ENCODE measurements around the gene OR2M5.

Gene OR2M5, protein sequence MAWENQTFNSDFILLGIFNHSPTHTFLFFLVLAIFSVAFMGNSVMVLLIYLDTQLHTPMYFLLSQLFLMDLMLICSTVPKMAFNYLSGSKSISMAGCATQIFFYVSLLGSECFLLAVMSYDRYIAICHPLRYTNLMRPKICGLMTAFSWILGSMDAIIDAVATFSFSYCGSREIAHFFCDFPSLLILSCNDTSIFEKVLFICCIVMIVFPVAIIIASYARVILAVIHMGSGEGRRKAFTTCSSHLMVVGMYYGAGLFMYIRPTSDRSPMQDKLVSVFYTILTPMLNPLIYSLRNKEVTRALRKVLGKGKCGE

DNA sequence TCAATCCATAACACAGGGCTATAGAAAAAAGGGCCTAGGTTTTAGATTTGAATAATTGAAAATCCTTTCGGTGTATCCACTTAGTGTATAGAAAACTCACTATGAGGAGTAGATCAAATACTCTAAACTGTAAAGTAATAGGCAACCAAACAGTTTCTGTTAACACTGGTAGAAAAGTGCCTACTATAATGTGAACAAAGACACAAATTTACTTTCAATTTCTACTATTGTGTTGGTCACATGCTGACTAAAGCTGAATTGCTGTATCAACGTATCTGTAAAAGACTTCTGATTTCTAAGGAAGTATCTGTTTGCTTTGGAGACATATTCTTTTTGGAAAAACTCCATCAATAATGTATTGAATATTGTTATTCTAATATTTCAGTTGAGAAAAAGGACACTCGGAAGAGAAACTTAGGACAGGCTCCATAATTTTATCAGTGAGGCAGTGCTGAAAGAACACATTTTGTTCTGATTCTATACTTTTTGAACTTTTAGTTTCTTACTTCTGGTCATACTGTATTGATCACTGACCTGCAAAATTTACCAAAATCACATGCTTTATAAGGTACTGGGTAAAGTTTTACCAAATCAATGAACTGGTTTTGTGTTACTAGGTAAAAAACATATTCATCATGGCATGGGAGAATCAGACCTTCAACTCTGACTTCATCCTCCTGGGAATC lies at the start of gene OR2M5:
TSS of gene OR2M5 (plus strand) at position 636 of the 686 bp plus-strand sequence. CDS start at position 636, 0 bp downstream.
- DNase-seq (ENCODE audit: low read depth in 2 of 2), result no peak

DNA sequence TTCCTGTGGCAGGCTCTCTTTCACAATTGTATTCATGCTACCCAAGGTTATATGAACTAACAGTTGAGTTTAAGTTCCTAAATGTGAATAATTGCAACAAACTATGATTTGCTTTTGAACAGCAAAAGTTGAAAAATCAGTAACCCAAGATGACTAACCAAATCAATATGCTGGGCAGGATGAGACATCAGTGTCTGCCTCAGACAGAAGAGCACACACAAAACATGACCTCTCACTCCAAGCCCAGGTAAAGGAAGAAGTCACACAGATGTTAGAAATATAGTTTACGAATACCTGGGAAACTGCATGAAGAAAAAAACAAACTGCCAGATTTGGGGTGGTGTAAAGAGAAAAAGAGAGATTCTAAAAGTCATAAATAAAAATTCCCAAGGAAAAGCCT lies 46.4 kb upstream of the OR2M5 start:
- DNase-seq (ENCODE audit: low read depth in 2 of 2), result no peak

DNA sequence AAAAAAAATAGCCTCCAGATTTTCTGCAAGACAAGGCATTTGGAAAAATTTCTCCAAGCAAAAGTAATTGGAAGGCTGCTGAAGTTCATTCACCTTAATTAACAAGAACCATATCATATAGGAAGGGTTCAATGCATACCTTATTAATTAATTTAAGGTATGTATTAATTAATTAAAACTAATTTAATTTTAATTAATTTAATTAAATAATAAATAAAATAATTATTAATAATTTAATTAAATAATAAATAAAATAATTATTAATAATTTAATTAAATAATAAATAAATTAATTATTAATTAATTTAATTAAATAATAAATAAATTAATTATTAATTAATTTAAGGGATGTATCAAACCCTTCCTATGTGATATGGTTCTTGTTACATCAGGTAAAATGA lies 42.1 kb upstream of the OR2M5 start:
- DNase-seq (ENCODE audit: low read depth in 2 of 2), result no peak

DNA sequence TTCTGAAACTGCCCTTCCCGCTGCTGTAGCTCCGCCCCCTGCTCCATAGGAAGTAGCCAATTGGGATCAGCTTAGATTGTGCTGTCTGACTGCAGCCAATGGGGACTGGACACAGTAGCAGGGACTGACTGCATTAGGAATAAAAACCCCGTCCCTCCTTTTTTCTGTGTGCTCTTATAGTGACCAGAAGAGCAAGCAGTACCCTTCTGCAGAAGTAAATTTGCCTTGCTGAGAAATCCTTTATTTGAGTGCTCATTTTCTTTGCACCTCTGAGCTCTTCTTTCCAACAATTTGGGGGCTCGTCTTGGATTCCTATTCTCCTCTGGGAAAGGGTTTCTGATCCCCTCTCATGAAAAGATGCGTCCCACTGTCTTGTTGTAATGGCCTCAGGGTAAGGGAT lies 33.8 kb upstream of the OR2M5 start:
- no peak for DNase-seq (ENCODE audit: low read depth in 2 of 2)

DNA sequence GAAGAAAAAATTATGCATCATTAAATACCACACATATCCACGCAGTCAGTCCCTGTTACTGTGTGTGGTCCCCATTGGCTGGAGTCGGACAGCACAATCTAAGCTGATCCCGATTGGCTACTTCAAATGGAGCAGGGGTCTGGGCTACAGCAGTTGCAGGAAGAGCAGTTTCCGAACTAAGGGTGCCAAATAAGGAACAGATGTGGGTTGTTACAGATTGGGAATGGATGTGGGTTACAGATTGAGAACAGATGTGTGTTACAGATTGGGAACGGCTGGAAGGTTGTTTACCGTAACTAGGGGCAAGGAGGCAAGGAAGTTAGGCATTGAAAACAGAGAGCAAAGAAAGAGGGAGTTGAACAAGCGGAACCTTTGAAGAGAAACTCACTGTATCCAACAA lies 30.1 kb upstream of the OR2M5 start:
- DNase-seq (ENCODE audit: low read depth in 2 of 2), result no peak

DNA sequence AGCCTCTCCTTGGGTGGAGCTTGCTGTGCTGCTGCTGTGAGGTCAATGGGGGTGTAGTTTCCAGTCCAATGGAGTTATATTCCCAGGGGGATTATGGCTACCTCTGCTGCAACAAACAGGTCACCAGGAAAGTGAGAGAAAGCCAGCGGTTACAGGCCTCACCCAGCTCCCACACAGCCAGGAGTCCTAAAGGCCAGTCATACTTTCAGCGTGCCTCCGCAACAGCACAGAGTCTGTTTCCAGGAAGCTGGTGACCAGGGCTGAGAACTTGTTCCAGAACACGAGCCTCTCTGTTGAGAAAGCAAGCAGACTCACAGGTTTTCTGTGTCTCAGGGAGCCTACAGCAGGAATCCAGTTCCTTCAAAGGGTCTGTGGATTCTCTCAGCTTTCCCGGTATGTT lies 17.3 kb upstream of the OR2M5 start:
- DNase-seq (ENCODE audit: low read depth in 2 of 2), result no peak

GRCh38 chr1:248136811-248137210 lies 8.1 kb upstream of the OR2M5 start:
- DNase-seq (ENCODE audit: low read depth in 2 of 2), result no peak

GRCh38 chr1:248140846-248141245 lies 4.1 kb upstream of the OR2M5 start:
- DNase-seq (ENCODE audit: low read depth in 2 of 2), result no peak

- DNase-seq (ENCODE audit: low read depth in 2 of 2), result no peak
These were observed 1.6 kb upstream of the OR2M5 start for GRCh38 chr1:248143311-248143710.

- DNase-seq (ENCODE audit: low read depth in 2 of 2), result no peak
These were observed 7.3 kb downstream of the OR2M5 start for GRCh38 chr1:248152056-248152827.

DNA sequence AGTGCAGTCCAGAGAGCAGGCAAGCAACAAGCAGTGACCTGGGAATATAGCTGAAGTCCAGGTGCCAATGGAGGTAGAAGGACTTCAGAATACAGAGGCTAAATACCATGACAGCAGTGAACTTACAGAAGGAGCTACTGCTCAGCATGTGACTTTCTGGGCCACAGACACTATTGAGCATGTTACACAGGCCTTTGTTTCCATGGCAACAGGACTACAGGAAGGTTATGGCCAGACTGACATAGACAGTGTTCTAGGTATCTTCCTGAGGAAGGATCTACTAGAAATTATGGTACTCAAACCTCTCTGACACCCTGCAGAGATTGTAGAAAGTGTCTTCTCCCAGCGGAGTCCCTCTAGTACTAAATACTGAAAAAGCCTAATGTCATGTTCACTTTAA lies 11.0 kb downstream of the OR2M5 start:
- DNase-seq (ENCODE audit: low read depth in 2 of 2), result no peak

DNA sequence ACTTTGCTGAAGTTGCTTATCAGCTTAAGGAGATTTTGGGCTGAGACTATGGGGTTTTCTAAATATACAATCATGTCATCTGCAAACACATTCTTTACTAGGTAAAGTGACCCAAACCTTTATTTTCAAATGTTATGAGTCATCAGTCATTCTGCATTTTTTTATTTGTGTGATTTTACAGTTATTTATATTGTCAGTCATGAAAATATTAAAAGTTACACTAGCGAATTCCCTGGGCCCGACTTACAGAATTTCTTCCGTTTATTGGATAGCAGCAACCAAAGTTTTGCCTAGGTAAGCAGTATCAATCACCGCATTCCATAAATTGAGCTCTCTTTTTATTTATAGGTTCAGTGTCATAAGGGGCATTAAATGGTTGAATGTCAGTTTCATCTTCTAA lies 13.8 kb downstream of the OR2M5 start:
- no peak for DNase-seq (ENCODE audit: low read depth in 2 of 2)

DNA sequence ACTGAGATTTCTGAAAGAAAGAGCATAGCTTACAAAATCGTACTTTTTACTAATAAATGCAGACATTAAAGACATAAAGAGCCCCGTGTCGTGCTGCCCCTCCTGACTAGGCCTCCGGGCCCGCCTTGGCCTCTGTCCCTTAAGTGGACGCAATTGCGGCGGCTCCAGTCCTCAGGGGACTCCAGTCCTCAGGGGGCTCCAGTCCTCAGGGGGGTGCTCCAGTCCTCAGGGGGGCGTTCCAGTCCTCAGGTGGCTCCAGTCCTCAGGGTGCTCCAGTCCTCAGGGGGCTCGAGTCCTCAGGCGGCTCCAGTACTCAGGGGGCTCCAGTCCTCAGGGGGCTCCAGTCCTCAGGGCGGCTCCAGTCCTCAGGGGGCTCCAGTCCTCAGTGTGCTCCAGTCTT lies 19.1 kb downstream of the OR2M5 start:
- no peak for DNase-seq (ENCODE audit: low read depth in 2 of 2)

DNA sequence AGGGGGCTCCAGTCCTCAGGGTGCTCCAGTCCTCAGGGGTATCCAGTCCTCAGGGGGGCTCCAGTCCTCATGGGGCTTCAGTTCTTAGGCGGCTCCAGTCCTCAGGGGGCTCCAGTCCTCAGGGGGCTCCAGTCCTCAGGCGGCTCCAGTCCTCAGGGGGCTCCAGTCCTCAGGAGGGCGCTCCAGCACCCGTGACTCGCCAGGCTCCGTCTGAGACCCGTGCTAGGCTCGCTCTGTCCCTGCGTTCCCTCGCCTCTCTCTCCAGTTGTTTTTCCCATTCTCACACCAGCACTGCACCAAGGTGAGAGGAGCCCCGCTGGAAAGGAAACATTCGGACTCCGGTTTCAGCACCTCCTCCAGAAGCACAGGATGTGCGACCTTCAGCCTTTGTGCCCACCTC lies 20.2 kb downstream of the OR2M5 start:
- DNase-seq (ENCODE audit: low read depth in 2 of 2), result no peak

GRCh38 chr1:248174521-248174920 lies 29.6 kb downstream of the OR2M5 start, which contains the start of gene OR2M2:
Gene OR2M2, plus strand, starts transcription at chr1:248174821. Its CDS starts 5,165 bp downstream, at chr1:248179986.
- no peak for DNase-seq (ENCODE audit: low read depth in 2 of 2)

- no peak for DNase-seq (ENCODE audit: low read depth in 2 of 2)
These were observed 39.0 kb downstream of the OR2M5 start for GRCh38 chr1:248183996-248184395.

DNA sequence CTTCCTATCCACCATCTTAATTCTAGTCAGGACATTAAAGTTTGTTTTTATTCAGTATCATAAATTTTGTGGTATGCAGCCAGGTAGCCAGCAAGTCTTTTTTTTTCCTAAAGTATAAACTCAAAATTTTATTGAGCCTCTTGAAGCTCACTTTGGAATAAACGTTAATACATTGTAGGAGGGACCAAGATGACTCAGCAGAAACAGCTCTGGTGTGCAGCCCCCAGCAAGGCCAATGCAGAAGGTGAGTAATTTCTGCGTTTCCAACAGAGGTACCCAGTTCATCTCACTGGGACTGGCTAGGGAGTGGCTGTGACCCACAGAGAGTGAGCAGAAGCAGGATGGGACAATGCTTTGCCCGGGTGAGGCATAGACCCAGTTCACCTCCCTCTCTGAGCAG lies 42.4 kb downstream of the OR2M5 start:
- DNase-seq (ENCODE audit: low read depth in 2 of 2), result no peak

GRCh38 chr1:248189026-248189425 lies 44.1 kb downstream of the OR2M5 start:
- DNase-seq (ENCODE audit: low read depth in 2 of 2), result no peak

GRCh38 chr1:248194117-248194516 lies 49.2 kb downstream of the OR2M5 start:
- no peak for DNase-seq (ENCODE audit: low read depth in 2 of 2)

Data from stimulated activated CD8-positive, alpha-beta memory T cell treated with anti-CD3 and anti-CD28 coated beads, Interleukin-7, amount 100 ng/mL, for 1 hour (primary cell).